ENCODE results near the gene RCE1.

RCE1 gene

GRCh38 chr11:66856496-66857233, 13.4 kb downstream of the RCE1 start, which contains the start of gene LRFN4:
Gene LRFN4, plus strand, starts transcription at chr11:66857064. Its CDS starts 681 bp downstream, at chr11:66857745.
- in situ Hi-C loops (cut with MboI; ENCODE audit: low sequenced_read_pairs) = no loop called here

- in situ Hi-C loops (cut with MboI; ENCODE audit: low sequenced_read_pairs) = no loop called here
Measured at GRCh38 chr11:66857234-66857926, 14.1 kb downstream of the RCE1 start.

- in situ Hi-C loops (cut with MboI; ENCODE audit: low sequenced_read_pairs) = no loop called here
Measured at GRCh38 chr11:66857927-66858185, 14.6 kb downstream of the RCE1 start.

- in situ Hi-C loops (cut with MboI; ENCODE audit: low sequenced_read_pairs) = no loop called here
Measured at GRCh38 chr11:66858186-66858938, 15.1 kb downstream of the RCE1 start.

GRCh38 chr11:66858939-66859685, 15.9 kb downstream of the RCE1 start:
- in situ Hi-C loops (cut with MboI; ENCODE audit: low sequenced_read_pairs) = no loop called here

- in situ Hi-C loops (cut with MboI; ENCODE audit: low sequenced_read_pairs) = no loop called here
Measured at GRCh38 chr11:66859686-66860448, 16.6 kb downstream of the RCE1 start.

GRCh38 chr11:66860449-66860831, 17.2 kb downstream of the RCE1 start:
- in situ Hi-C loops (cut with MboI; ENCODE audit: low sequenced_read_pairs) = no loop called here

- in situ Hi-C loops (cut with MboI; ENCODE audit: low sequenced_read_pairs) = no loop called here
Measured at GRCh38 chr11:66861038-66861773, 18.0 kb downstream of the RCE1 start.

GRCh38 chr11:66861774-66862558, 18.7 kb downstream of the RCE1 start:
- in situ Hi-C loops (cut with MboI; ENCODE audit: low sequenced_read_pairs) = no loop called here

GRCh38 chr11:66862559-66863037, 19.4 kb downstream of the RCE1 start:
- in situ Hi-C loops (cut with MboI; ENCODE audit: low sequenced_read_pairs) = no loop called here

- in situ Hi-C loops (cut with MboI; ENCODE audit: low sequenced_read_pairs) = no loop called here
Measured at GRCh38 chr11:66863428-66864125, 20.3 kb downstream of the RCE1 start.

GRCh38 chr11:66864172-66864901, 21.1 kb downstream of the RCE1 start:
- in situ Hi-C loops (cut with MboI; ENCODE audit: low sequenced_read_pairs) = no loop called here

- in situ Hi-C loops (cut with MboI; ENCODE audit: low sequenced_read_pairs) = no loop called here
Measured at GRCh38 chr11:66864924-66865697, 21.9 kb downstream of the RCE1 start.

GRCh38 chr11:66866007-66866406, 22.8 kb downstream of the RCE1 start:
- in situ Hi-C loops (cut with MboI; ENCODE audit: low sequenced_read_pairs) = no loop called here

GRCh38 chr11:66866511-66866986, 23.3 kb downstream of the RCE1 start:
- in situ Hi-C loops (cut with MboI; ENCODE audit: low sequenced_read_pairs) = no loop called here

- in situ Hi-C loops (cut with MboI; ENCODE audit: low sequenced_read_pairs) = no loop called here
Measured at GRCh38 chr11:66867425-66868040, 24.3 kb downstream of the RCE1 start.

Measured in hTERT RPE-1 (cell line).